Upper lobe of right lung (tissue), 1 donor: ENCODE results near the gene MARK4. TPM values are rescaled to one million over a fixed set of nuclear protein-coding genes. Genes with fewer than 3 reads are reported as not detected.

Source experiments
- ATAC-seq: fragments of 200-7000 bp; cut with Tn5 transposase; one replicate; pipeline ENCODE4 v1.9.1; 2020; ENCODE audit warnings: mild to moderate bottlenecking, moderate library complexity
- DNase-seq: peaks from one replicate; pipeline ENCODE4 v3.0.0-alpha.2; 2020
- H3K27ac ChIP-seq: fragments of 200-600 bp; one replicate; pipeline ENCODE4 v1.8.0; 2022
- H3K27me3 ChIP-seq: fragments of 200-600 bp; one replicate; pipeline ENCODE4 v1.8.0; 2022; ENCODE audit warnings: mild to moderate bottlenecking
- H3K36me3 ChIP-seq: fragments of 200-600 bp; one replicate; pipeline ENCODE4 v1.8.0; 2022
- H3K4me1 ChIP-seq: fragments of 200-600 bp; one replicate; pipeline ENCODE4 v1.8.0; 2022
- H3K4me3 ChIP-seq: fragments of 200-600 bp; one replicate; pipeline ENCODE4 v1.8.0; 2022; ENCODE audit warnings: mild to moderate bottlenecking
- H3K9me3 ChIP-seq: fragments of 200-600 bp; one replicate; pipeline ENCODE4 v1.8.0; 2022
- intact Hi-C: fragments of 100-400 bp; cut with DNase I; formaldehyde crosslinking; loops from one replicate; pipeline ENCODE4 v1.11.0; 2022
- total RNA-seq: library from RNA; stranded (reverse); fragmentation: NEBNext Ultra II Directional; extraction: Animal tissue kit (Norgen Biotek cat#: 25700); gene quantifications from one replicate; pipeline ENCODE4 v1.2.1, GENCODE V29; 2021
- TF ChIP-seq, protein P1 (sequence below): fragments of 200-600 bp; IDR thresholded peaks from one replicate; pipeline ENCODE4 v1.8.0; 2022; ENCODE audit warnings: antibody characterized with exemption
- donor health status: DM: no; HTN: yes; CAD: no; lungs with severe emphysema.

MARK4 gene
- total RNA-seq, 1 donor from 2014 or later: 30.0 TPM

GRCh38 chr19:45345506-45345860 is 94.4 kb downstream of the MARK4 start:
- Histone ChIP-seq H3K27ac (no peak overlapping the region), H3K9me3 (no peaks in the 10 kb centered on the region), H3K4me3 (no peak overlapping the region), H3K27me3 (peaks cover 37% of the 10 kb centered on the region), H3K36me3 (no peaks in the 10 kb centered on the region), H3K4me1 (no peaks in the 10 kb centered on the region)
- ATAC-seq (no peak), DNase-seq (no peak)
- TF ChIP-seq, protein P1, sequence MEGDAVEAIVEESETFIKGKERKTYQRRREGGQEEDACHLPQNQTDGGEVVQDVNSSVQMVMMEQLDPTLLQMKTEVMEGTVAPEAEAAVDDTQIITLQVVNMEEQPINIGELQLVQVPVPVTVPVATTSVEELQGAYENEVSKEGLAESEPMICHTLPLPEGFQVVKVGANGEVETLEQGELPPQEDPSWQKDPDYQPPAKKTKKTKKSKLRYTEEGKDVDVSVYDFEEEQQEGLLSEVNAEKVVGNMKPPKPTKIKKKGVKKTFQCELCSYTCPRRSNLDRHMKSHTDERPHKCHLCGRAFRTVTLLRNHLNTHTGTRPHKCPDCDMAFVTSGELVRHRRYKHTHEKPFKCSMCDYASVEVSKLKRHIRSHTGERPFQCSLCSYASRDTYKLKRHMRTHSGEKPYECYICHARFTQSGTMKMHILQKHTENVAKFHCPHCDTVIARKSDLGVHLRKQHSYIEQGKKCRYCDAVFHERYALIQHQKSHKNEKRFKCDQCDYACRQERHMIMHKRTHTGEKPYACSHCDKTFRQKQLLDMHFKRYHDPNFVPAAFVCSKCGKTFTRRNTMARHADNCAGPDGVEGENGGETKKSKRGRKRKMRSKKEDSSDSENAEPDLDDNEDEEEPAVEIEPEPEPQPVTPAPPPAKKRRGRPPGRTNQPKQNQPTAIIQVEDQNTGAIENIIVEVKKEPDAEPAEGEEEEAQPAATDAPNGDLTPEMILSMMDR: no peak
- intact Hi-C loops: no loop called here

DNA sequence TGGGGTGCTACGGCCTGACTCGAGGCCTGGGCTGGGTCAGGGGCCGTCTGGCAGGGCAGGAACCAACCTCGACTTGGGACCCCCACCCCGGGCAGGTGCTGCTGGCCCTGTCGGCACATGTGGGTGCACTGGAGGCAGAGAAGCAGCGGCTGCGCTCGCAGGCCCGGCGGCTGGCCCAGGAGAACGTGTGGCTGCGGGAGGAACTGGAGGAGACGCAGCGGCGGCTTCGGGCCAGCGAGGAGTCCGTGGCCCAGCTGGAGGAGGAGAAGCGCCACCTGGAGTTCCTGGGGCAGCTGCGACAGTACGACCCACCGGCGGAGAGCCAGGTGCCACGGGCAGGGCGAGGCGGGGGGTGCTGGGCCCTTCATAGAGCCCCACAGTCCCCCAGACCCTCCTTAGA is 95.4 kb downstream of the MARK4 start:
- TF ChIP-seq, protein P1: no peak
- Histone ChIP-seq H3K4me3 (no peak overlapping the region), H3K9me3 (no peaks in the 10 kb centered on the region), H3K36me3 (peaks cover 2% of the 10 kb centered on the region), H3K27me3 (peaks cover 32% of the 10 kb centered on the region), H3K4me1 (no peaks in the 10 kb centered on the region), H3K27ac (no peak overlapping the region)
- intact Hi-C loops: no loop called here
- no peak for ATAC-seq
- DNase-seq: no peak

DNA sequence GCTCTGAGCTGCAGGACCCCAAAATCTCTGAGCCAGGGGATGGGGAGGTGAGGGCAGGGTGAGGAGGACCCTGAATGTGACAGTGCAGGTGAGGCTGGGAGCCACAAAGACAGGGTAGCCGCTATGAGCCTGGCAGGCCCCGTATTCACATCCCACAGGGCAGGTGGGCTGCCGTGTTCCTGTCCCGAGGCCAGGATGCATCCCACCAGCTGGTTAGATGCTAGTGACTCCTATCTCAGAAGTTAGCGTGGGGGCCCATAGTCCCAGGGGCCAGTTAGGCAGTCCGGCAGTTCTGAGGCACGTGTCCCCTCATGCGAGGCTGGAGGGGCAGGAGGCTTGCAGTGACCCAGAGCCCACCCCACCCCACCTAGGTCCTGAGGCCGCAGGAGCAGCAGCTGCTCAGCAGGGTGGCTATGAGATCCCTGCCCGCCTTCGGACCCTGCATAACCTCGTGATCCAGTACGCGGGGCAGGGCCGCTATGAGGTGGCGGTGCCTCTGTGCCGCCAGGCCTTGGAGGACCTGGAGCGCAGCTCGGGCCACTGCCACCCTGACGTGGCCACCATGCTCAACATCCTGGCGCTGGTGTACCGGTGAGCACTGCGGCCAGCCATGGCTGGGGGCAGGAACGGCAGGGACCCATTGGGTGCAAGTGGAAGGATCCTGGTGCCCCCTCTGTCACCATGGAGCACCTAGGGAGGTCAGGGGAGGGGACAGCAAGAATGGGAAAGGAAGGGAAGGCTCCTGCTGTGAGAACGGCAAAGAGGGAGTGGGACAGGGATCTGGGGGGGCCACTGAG is 96.7 kb downstream of the MARK4 start:
- Histone ChIP-seq H3K4me1 (no peaks in the 10 kb centered on the region), H3K9me3 (no peaks in the 10 kb centered on the region), H3K27me3 (peaks cover 32% of the 10 kb centered on the region), H3K27ac (no peak overlapping the region), H3K4me3 (no peak overlapping the region), H3K36me3 (peaks cover 11% of the 10 kb centered on the region)
- TF ChIP-seq, protein P1: no peak
- ATAC-seq: no peak
- no peak for DNase-seq
- intact Hi-C loops: no loop called here

- no peak for DNase-seq
- intact Hi-C loops: no loop called here
- Histone ChIP-seq H3K4me3 (no peak overlapping the region), H3K4me1 (no peaks in the 10 kb centered on the region), H3K9me3 (no peaks in the 10 kb centered on the region), H3K36me3 (peaks cover 11% of the 10 kb centered on the region), H3K27me3 (peaks cover 32% of the 10 kb centered on the region), H3K27ac (no peak overlapping the region)
- ATAC-seq: no peak
- TF ChIP-seq, protein P1: no peak
Observed at GRCh38 chr19:45348367-45349125, 97.5 kb downstream of the MARK4 start.

DNA sequence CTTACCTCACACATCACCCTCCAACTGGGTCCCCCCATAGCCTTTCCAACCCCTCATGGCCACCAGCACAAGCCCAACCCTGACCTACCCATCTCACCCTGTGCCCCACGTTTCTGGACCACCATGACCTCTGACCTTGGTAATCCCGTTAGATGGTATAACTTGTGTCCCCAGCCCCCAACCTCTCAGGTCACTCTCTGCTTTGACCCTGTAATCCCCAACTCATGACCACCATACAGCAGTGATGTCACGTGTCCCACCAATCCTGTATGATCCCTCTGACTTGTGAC is 98.0 kb downstream of the MARK4 start:
- DNase-seq: no peak
- intact Hi-C loops: no loop called here
- H3K27ac ChIP-seq: no peak overlapping the region
- H3K9me3 ChIP-seq: no peaks in the 10 kb centered on the region
- peaks cover 32% of the 10 kb centered on the region for H3K27me3 ChIP-seq
- no peaks in the 10 kb centered on the region for H3K4me1 ChIP-seq
- peaks cover 11% of the 10 kb centered on the region for H3K36me3 ChIP-seq
- TF ChIP-seq, protein P1: no peak
- no peak for ATAC-seq
- H3K4me3 ChIP-seq: no peak overlapping the region
